IMR-90 (cell line): Measurements from ENCODE around the gene ELL2. TPM values are rescaled to one million over a fixed set of nuclear protein-coding genes. Genes with fewer than 3 reads are reported as not detected.

Experiments used
- ATAC-seq: fragments of 200-7000 bp; cut with Tn5 transposase; 2 replicates; pipeline ENCODE4 v1.9.1; 2020; ENCODE audit warnings: low read depth, mild to moderate bottlenecking, moderate library complexity
- BruUV-seq: library from RNA; stranded (reverse); fragments of 400-500 nt; replicated peaks from 2 replicates; lab custom pipeline; 2021; lab: Mats Ljungman, UMichigan
- CTCF ChIA-PET: fragments of 300-600 bp; formaldehyde crosslinking; extraction: SDS; loops from one replicate; lab custom pipeline; 2021; ENCODE audit warnings: antibody characterized with exemption; lab: Yijun Ruan, JAX
- POLR2A ChIA-PET: fragments of 300-600 bp; sonication (Branson Sonifier 250); formaldehyde crosslinking; loops from one replicate; lab custom pipeline; 2022; ENCODE audit warnings: antibody characterized with exemption; ENCODE audit not compliant: unreplicated experiment; lab: Charles Lee
- DNase-seq: peaks from one replicate; pipeline ENCODE4 v3.0.0; 2013
- H2AFZ ChIP-seq: replicated peaks from 2 replicates; pipeline ENCODE3; 2013; ENCODE audit warnings: low read length, mild to moderate bottlenecking; ENCODE audit not compliant: poor library complexity
- H2AK5ac ChIP-seq: 2 replicates; pipeline ENCODE4 v1.6.1; 2013; ENCODE audit warnings: low read depth, low read length, inconsistent platforms
- H2AK9ac ChIP-seq: replicated peaks from 2 replicates; pipeline ENCODE3; 2013; ENCODE audit warnings: mild to moderate bottlenecking, low read depth, low read length, moderate library complexity; ENCODE audit not compliant: poor library complexity
- H2BK120ac ChIP-seq: 2 replicates; pipeline ENCODE4 v1.6.1; 2013; ENCODE audit warnings: low read depth, low read length, inconsistent platforms
- H2BK15ac ChIP-seq: 3 replicates; pipeline ENCODE4 v1.6.1; 2013; ENCODE audit warnings: low read depth, low read length, inconsistent platforms
- H2BK20ac ChIP-seq: 2 replicates; pipeline ENCODE4 v1.6.1; 2013; ENCODE audit warnings: low read depth, mild to moderate bottlenecking, inconsistent platforms, low read length, moderate library complexity
- H2BK5ac ChIP-seq: 2 replicates; pipeline ENCODE4 v1.6.1; 2013; ENCODE audit warnings: mild to moderate bottlenecking, low read depth, low read length, inconsistent platforms; ENCODE audit not compliant: poor library complexity, severe bottlenecking
- H3K14ac ChIP-seq: replicated peaks from 2 replicates; pipeline ENCODE4 v1.6.1; 2013; ENCODE audit warnings: low read depth, low read length, inconsistent platforms
- H3K18ac ChIP-seq: 2 replicates; pipeline ENCODE4 v1.6.1; 2013; ENCODE audit warnings: low read depth, low read length, control low read depth
- H3K23ac ChIP-seq: 2 replicates; pipeline ENCODE4 v1.6.1; 2013; ENCODE audit warnings: low read depth, low read length, inconsistent platforms
- H3K27ac ChIP-seq: 2 replicates; pipeline ENCODE4 v1.5.1; 2013; ENCODE audit warnings: mild to moderate bottlenecking, control low read depth, low read length; ENCODE audit not compliant: insufficient read depth
- H3K27me3 ChIP-seq: 2 replicates; pipeline ENCODE4 v1.6.1; 2013; ENCODE audit warnings: low read length; ENCODE audit not compliant: control insufficient read depth, insufficient read depth
- H3K36me3 ChIP-seq: 2 replicates; pipeline ENCODE4 v1.6.1; 2013; ENCODE audit warnings: low read length, mixed read lengths; ENCODE audit not compliant: control insufficient read depth, insufficient read depth
- H3K4ac ChIP-seq: 2 replicates; pipeline ENCODE4 v1.6.1; 2013; ENCODE audit warnings: low read depth, low read length, inconsistent platforms
- H3K4me1 ChIP-seq: 2 replicates; pipeline ENCODE4 v1.6.1; 2013; ENCODE audit warnings: low read length, mixed read lengths; ENCODE audit not compliant: control insufficient read depth, insufficient read depth
- H3K4me2 ChIP-seq: 2 replicates; pipeline ENCODE4 v1.6.1; 2013; ENCODE audit warnings: low read depth, mild to moderate bottlenecking, control low read depth, low read length, moderate library complexity
- H3K4me3 ChIP-seq: 2 replicates; pipeline ENCODE4 v1.5.1; 2013; ENCODE audit warnings: low read depth, mild to moderate bottlenecking, control low read depth, low read length, moderate library complexity; ENCODE audit not compliant: insufficient read depth
- H3K56ac ChIP-seq: 2 replicates; pipeline ENCODE4 v1.6.1; 2013; ENCODE audit warnings: low read length, inconsistent platforms; ENCODE audit not compliant: insufficient read depth; ENCODE audit errors: extremely low read depth
- H3K79me1 ChIP-seq, 2 experiments: 2 replicates each; pipeline ENCODE4 v1.6.1; 2013; ENCODE audit warnings: low read length in 2 of 2, inconsistent platforms in 1 of 2, low read depth in 1 of 2
- H3K9ac ChIP-seq: 2 replicates; pipeline ENCODE4 v1.6.1; 2013; ENCODE audit warnings: low read depth, low read length, control low read depth
- H3K9me1 ChIP-seq: 2 replicates; pipeline ENCODE4 v1.6.1; 2013; ENCODE audit warnings: low read length, inconsistent platforms; ENCODE audit not compliant: insufficient read depth
- H3K9me3 ChIP-seq: 2 replicates; pipeline ENCODE4 v1.6.1; 2013; ENCODE audit warnings: low read length; ENCODE audit not compliant: control insufficient read depth, insufficient read depth
- H4K20me1 ChIP-seq: 2 replicates; pipeline ENCODE4 v1.6.1; 2013; ENCODE audit warnings: low read length, inconsistent platforms; ENCODE audit not compliant: insufficient read depth
- H4K5ac ChIP-seq: 2 replicates; pipeline ENCODE4 v1.6.1; 2013; ENCODE audit warnings: mild to moderate bottlenecking, low read depth, low read length, control low read depth
- H4K8ac ChIP-seq, 2 experiments: 2 replicates each; pipeline ENCODE4 v1.6.1; 2013; ENCODE audit warnings: low read depth in 2 of 2, low read length in 2 of 2, control low read depth in 1 of 2, inconsistent platforms in 1 of 2
- H4K91ac ChIP-seq: 2 replicates; pipeline ENCODE4 v1.6.1; 2013; ENCODE audit warnings: low read depth, low read length, inconsistent platforms; ENCODE audit not compliant: insufficient read depth
- BHLHE40 ChIP-seq: fragments of 150-350 bp; IDR thresholded peaks from 2 replicates; pipeline ENCODE4 v1.6.1; 2016; ENCODE audit warnings: mild to moderate bottlenecking, low read depth, low read length
- CEBPB ChIP-seq: IDR thresholded peaks from 2 replicates; pipeline ENCODE4 v1.6.1; 2012; ENCODE audit warnings: low read depth, low read length, improper control_type of control experiment
- CHD1 ChIP-seq: IDR thresholded peaks from 2 replicates; pipeline ENCODE4 v1.6.1; 2012; ENCODE audit warnings: low read depth, low read length, improper control_type of control experiment
- FOS ChIP-seq: fragments of 150-350 bp; IDR thresholded peaks from 2 replicates; pipeline ENCODE4 v1.6.1; 2016; ENCODE audit warnings: low read depth, low read length
- MAZ ChIP-seq: IDR thresholded peaks from 2 replicates; pipeline ENCODE4 v1.6.1; 2012; ENCODE audit warnings: low read depth, mild to moderate bottlenecking, low read length, improper control_type of control experiment, moderate library complexity, borderline replicate concordance
- MXI1 ChIP-seq: IDR thresholded peaks from 2 replicates; pipeline ENCODE4 v1.6.1; 2012; ENCODE audit warnings: low read depth, mild to moderate bottlenecking, low read length, moderate library complexity, borderline replicate concordance
- NFE2L2 ChIP-seq: fragments of 150-350 bp; IDR thresholded peaks from 2 replicates; pipeline ENCODE4 v1.6.1; 2016; ENCODE audit warnings: low read depth, mild to moderate bottlenecking, low read length
- POLR2A ChIP-seq: IDR thresholded peaks from 2 replicates; pipeline ENCODE4 v1.6.1; 2012; ENCODE audit warnings: mild to moderate bottlenecking, low read depth, low read length
- RAD21 ChIP-seq: IDR thresholded peaks from 2 replicates; pipeline ENCODE4 v1.6.1; 2012; ENCODE audit warnings: low read length, improper control_type of control experiment
- RCOR1 ChIP-seq: IDR thresholded peaks from 2 replicates; pipeline ENCODE4 v1.6.1; 2012; ENCODE audit warnings: mild to moderate bottlenecking, low read length, improper control_type of control experiment; ENCODE audit not compliant: insufficient replicate concordance
- RFX5 ChIP-seq: IDR thresholded peaks from 2 replicates; pipeline ENCODE4 v1.8.0; 2012; ENCODE audit warnings: low read depth, mild to moderate bottlenecking, low read length, moderate library complexity
- SMC3 ChIP-seq: fragments of 150-350 bp; IDR thresholded peaks from 2 replicates; pipeline ENCODE4 v1.6.1; 2016; ENCODE audit warnings: low read depth, mild to moderate bottlenecking, antibody characterized with exemption, low read length, moderate library complexity
- WGBS, 2 experiments: methylation state at CpG; one replicate each; pipeline versions ENCODE4 v1.1.5 to v1.1.7; 2013; ENCODE audit warnings: missing lambda C conversion rate in 2 of 2; ENCODE audit not compliant: insufficient read length in 1 of 2; ENCODE audit errors: extremely low coverage in 2 of 2; 5-methylcytosine and 5-hydroxymethylcytosine counted together
- dilution Hi-C: fragments of 300-500 bp; cut with HindIII; formaldehyde crosslinking; loops from one replicate; pipeline ENCODE4 v1.14.3; 2018; ENCODE audit warnings: low sequenced_read_pairs; ENCODE audit not compliant: unreplicated experiment
- in situ Hi-C: fragments of 300-500 bp; cut with MboI; formaldehyde crosslinking; loops from 3 replicates; pipeline ENCODE4 v1.14.3; 2019; ENCODE audit warnings: low sequenced_read_pairs, inconsistent platforms, mixed read lengths
- intact Hi-C: fragments of 100-400 bp; cut with micrococcal nuclease; formaldehyde crosslinking; loops from 2 replicates; pipeline ENCODE4 v1.10.0; 2022
- polyA plus RNA-seq, 3 experiments: library from polyadenylated mRNA; depleted of rRNA; stranded (reverse); fragments of >200 nt; gene quantifications; 2 replicates each; pipeline ENCODE4 v1.2.3, GENCODE V29; 2012; ENCODE audit warnings: low replicate concordance in 1 of 3
- total RNA-seq: library from RNA; depleted of rRNA; stranded (reverse); fragments of >200 nt; gene quantifications from 2 replicates; pipeline ENCODE4 v1.2.3, GENCODE V29; 2012
- TF ChIP-seq, protein P1 (sequence below): fragments of 150-350 bp; IDR thresholded peaks from 2 replicates; pipeline ENCODE4 v1.6.1; 2017; ENCODE audit warnings: mild to moderate bottlenecking, antibody characterized with exemption, low read length, low read depth
- TF ChIP-seq, protein P2 (sequence below): fragments of 150-350 bp; IDR thresholded peaks from 2 replicates; pipeline ENCODE4 v1.6.1; 2016; ENCODE audit warnings: low read depth, mild to moderate bottlenecking, low read length, moderate library complexity, borderline replicate concordance

ELL2 gene
- total and polyA plus RNA-seq, 2 of the 4 experiments (the other 2 are of a cell fraction): 61.4 to 92.5 TPM

DNA sequence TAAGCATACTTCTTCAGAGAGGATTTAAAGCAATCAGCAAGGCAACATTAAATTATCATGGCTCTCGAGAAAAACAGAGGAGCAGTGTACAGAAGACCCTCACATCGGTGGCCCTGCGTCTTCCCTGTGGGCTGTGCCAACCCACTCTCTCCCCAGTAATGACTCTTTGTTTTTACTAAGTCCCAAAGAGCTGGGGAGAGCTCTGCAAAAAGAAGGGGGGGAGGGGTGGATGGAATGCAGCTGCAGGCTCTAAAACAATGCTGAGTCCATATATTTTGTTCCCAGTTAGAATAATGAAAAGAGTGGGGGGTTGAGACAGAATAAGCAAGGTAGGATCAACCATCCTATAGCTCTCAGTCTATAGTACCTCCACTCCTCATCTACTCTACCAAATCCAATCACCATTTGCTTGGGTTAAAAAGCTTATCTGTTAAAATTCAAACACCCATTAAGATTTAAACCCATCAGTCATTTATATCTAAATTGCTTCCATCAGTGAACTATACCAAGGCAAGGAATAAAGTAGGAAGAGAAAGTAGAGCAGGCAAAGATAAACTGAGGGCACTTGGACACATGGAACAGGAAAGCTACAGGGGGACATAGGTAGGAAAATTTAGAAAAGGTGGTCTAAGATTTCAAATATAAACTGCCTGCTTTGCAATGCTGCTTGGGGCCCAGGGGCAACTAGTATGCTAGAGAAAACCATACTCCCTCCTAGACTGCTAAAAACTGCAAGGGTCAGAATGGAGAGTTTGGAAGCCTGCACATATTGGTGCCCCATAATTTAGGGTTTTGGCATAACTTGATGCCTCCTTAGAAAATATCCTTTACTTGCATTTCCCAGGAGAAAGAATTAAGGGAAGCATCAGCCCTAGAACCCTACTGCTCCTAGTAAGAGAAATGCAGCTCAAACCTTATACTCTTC lies 20.6 kb downstream of the ELL2 start:
- dilution Hi-C loops: no loop called here
- Histone ChIP-seq H3K9ac (peak overlapping the region; percentile 48), H3K56ac (no peak overlapping the region; the same call in 1 of the 2 replicates), H3K4ac (no peak overlapping the region), H3K4me3 (no peak overlapping the region), H4K20me1 (peaks cover 91% of the 10 kb centered on the region), H2AK9ac (no peak overlapping the region), H3K23ac (no peak overlapping the region), H3K79me1 (peaks cover 0 to 73% of the 10 kb centered on the region in 2 experiments; a peak in 2 of 4 replicates), H4K5ac (no peak overlapping the region), H3K9me3 (no peaks in the 10 kb centered on the region), H2BK5ac (peak overlapping the region; percentile 49), H3K18ac (no peak overlapping the region), H4K91ac (no peak overlapping the region), H2BK15ac (no peak overlapping the region), H3K27me3 (no peaks in the 10 kb centered on the region), H3K27ac (peak overlapping the region; percentile 66; the same call in 1 of the 2 replicates), H3K14ac (no peak overlapping the region), H3K4me2 (peak overlapping the region; percentile 81), H3K9me1 (peaks cover 18% of the 10 kb centered on the region), H2AFZ (no peak overlapping the region), H4K8ac (no peak overlapping the region), H3K36me3 (peaks cover 39% of the 10 kb centered on the region), H2BK120ac (no peak overlapping the region), H3K4me1 (peaks cover 35% of the 10 kb centered on the region), H2BK20ac (no peak overlapping the region), H2AK5ac (no peak overlapping the region)
- intact Hi-C loops: no loop called here
- in situ Hi-C loops: no loop called here
- no CpG with 5 or more reads among the region's 3 CpGs for WGBS, 2 experiments
- ChIA-PET CTCF (interaction anchor here (0.6 kb wide), 1 partner anchor 395 kb away, joined by 3 read pairs; no protein-coding TSS in a partner anchor), POLR2A (interaction anchor here (0.6 to 0.8 kb wide), 2 partner anchors 18 to 137 kb away, joined by 3 to 13 read pairs; no protein-coding TSS in a partner anchor)
- ATAC-seq: peak; percentile 30
- no peak for DNase-seq
- TSS peak; percentile 0 for BruUV-seq
- TF ChIP-seq FOS (no peak), RCOR1 (no peak), CHD1 (no peak), POLR2A (no peak), CEBPB (no peak), RFX5 (no peak), BHLHE40 (no peak), MXI1 (no peak), SMC3 (no peak), RAD21 (no peak), MAZ (no peak), NFE2L2 (no peak)
- TF ChIP-seq, protein P1, sequence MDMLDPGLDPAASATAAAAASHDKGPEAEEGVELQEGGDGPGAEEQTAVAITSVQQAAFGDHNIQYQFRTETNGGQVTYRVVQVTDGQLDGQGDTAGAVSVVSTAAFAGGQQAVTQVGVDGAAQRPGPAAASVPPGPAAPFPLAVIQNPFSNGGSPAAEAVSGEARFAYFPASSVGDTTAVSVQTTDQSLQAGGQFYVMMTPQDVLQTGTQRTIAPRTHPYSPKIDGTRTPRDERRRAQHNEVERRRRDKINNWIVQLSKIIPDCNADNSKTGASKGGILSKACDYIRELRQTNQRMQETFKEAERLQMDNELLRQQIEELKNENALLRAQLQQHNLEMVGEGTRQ: no peak
- TF ChIP-seq, protein P2, sequence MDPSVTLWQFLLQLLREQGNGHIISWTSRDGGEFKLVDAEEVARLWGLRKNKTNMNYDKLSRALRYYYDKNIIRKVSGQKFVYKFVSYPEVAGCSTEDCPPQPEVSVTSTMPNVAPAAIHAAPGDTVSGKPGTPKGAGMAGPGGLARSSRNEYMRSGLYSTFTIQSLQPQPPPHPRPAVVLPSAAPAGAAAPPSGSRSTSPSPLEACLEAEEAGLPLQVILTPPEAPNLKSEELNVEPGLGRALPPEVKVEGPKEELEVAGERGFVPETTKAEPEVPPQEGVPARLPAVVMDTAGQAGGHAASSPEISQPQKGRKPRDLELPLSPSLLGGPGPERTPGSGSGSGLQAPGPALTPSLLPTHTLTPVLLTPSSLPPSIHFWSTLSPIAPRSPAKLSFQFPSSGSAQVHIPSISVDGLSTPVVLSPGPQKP: no peak
